NCI-H345 treated with DMSO at 0.1 percent for 48 hours (cell line): ENCODE measurements around the gene ZBTB18.

ENCODE experiments used
- DNase-seq: peaks from one replicate; lab custom pipeline; 2025; ENCODE audit not compliant: unreplicated experiment; lab: John Stamatoyannopoulos, UW

The ZBTB18 gene

DNA sequence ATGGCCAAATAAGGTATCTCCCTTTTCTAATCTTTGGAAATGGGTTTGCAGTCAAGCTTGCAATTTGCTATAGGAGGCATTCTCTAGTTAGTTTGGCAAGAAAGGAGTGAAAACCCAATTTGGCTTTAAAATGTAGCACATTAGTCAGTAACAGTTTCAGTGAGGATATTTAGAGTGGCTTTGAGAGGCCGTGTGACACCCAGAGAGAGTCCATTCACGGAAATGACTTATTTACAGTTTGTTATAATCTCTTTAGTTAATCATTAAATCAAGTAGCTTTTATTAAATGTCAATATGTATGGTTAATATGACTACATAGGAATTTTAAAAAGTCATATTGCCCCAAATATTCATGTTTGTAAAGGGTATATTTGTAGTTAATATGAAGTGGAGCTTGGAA lies 9.6 kb downstream of the ZBTB18 start:
- no peak for DNase-seq

DNA sequence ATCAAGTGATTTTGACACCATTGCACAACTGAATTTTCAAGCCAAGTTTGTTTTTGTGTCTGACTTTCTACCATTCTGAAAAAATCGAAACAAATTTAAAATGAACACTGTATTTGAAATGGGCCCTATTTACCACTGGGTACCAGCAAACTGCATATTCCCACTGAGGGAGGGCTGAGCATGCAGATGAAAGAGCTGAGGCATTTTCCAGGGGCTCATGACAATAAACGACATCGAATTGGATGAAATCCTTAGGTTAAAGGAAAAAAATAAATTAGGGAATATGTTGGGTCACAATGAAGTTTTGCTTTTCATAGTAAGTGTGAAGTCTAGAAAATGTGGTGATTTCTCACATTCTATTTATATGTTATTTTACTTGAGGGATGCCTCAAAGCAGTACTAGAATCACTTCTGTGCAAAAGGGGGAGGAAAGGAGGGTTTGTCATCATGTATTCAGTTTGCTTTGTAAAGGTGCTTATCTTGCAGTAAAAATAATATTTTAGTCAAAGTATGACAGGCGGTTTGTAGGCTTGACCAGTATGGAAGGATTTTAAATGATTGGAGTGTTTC lies 11.2 kb downstream of the ZBTB18 start:
- no peak for DNase-seq

DNA sequence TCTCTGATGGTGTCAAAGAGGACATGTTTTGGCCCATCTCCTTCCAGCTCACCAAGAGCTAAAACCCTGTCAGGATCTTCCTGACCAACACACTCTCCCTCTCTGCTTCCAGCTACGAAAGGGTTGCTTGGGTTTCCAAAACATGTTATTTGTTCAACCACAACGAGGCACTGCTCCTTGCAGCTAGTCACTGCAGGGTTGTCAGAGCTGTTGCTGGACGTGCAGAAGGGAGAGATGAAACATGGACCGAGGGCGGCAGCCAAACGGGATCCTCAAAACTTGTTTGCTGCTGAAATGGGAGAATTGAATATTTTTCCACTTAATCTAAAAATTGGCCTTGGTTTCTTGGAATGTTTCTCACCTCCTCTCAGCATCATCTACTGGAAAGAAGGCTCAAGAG lies 12.4 kb downstream of the ZBTB18 start:
- DNase-seq: no peak

DNA sequence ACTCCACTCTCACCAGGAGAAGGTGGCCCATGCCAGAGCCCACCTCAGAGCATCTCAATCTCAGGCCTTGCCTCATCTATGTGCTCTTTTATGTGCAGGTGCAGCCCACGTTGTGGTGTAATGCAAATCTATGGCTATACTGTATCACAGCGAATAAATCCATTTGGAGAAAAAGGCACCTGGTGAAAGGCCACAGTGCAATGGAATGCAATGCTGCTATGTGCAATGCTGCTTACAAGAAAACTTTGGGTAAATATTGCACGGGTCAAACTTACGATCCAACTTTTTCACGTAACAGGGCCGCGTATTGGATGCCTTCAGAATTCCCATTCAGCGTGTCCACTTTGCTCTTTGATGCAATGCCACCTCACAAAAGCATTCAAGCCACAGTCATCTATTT lies 13.5 kb downstream of the ZBTB18 start:
- DNase-seq: no peak

DNA sequence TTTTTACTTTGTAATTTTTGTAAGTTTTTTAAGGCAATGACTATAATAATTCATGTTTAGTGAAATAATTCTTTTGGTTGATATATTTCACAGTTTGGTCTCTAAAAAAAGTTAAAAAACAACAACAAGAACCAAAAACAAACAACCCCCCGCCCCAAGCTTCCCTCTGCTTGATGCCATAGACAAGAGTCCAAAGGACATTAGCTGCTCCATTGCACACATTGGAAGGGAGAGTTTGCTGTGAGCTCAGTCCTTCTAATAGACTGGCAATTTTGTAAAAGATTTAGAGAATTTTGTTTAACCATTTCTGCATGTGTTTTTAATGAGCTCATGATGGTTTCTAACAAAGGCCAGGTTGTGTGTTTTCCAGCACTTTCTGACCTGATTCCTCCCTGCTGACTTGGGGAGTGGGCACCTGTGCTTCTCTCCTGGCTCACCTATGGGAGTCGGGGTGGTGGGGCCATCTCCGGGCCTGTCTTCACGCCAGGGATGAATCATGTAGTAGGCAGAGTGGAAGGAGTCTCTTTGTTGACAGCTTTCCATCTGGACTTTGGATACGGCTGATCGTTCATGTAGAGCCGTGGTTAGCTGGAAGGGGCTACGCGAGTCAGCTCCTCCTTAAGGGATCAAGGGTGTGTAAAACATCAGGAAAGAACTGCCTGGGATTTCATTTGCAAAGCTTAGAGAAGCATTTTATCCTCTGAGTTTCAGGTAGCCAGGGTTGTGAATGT lies 14.1 kb downstream of the ZBTB18 start:
- DNase-seq: no peak

DNA sequence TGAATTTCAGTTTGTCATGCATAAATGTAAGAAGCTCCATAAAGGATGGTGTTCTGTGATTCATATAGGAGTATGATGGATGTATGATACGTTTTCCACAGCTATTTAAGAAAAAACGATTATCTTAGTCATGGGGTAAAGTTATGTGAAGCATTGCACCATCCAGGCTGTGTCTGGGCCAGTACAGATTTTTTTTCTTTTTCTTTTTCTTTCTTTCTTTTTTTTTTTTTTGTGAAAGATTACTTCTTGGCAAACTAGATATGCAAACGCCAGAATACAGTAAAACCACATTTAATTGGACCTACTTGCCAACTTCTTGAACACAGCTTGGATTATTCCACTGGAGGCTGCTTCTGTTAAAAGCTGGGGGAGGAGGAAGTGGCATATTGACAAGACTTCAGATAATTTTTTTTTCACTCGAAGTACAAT lies 14.9 kb downstream of the ZBTB18 start:
- DNase-seq: no peak

DNA sequence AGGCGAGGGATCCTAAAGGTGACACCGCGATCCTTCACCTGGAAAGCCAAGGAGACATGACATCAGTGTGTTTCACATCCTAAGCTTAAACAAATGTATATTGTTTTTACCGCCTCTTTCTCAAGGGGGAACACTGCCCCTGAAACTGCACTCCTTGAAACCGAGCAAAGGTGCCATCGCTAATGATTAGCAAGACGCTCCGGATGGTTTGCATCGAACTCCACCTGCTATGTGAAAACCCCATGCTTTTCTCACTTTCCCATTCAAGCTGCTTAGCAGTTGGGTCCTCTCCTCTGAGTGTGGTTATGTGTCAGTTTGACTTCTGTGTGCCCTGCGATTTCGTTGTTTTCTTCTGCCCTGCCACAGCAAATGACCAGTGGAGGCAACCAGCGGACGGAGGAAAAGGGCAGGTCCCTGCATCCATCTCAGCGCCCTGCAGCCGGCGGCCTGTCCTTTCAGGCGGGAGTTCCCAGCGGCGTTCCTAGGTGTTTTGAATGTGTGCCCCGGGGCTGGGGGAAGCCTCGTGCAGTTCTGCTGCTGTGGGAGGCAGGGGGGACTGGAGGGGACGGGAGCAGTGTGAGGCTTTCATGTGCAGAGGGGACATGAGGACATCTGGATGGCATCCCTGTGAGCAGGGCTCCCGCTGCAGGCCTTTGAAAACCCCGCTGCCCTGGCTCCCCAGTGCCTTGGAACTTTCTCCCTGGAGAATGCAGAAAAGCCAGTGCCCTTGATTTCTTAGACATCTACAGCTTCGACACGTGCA lies 16.1 kb downstream of the ZBTB18 start:
- no peak for DNase-seq

DNA sequence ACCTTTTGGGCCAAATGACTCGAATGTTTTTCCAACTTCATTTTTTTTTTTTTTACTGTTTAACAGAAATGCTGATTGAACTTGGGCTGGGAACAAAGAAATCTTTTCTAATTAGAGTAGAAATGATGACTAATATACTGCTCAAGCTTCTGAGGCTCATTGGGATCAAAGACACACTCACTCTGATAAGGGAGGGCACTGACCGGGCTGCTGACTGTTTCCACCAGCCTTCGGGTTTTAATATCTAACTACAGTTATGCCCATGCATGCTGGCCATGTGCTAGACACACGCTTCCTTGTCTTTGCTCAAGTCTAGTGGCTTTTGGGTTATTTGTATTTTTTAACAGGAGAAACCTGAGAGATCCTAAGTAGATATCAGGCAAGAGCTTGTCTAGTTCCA lies 16.8 kb downstream of the ZBTB18 start:
- no peak for DNase-seq

DNA sequence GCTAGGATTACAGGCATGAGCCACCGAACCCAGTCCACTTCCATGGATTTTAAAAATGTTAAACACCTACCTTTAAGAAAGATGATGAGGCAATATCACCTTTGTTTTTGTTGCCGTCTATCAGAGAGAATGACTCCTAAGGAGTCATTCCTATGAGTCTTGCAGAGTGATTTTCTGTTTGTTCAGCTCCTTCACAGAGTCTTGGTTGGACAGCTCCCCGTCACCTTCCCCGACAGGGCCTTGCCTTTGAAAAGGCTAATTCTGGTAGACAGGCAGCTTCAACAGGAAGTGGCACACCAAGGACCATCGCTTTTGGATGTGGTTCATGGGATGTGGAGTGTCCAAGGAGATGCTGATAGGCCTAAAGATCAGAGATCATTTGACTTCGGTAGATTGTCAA lies 17.5 kb downstream of the ZBTB18 start:
- no peak for DNase-seq

DNA sequence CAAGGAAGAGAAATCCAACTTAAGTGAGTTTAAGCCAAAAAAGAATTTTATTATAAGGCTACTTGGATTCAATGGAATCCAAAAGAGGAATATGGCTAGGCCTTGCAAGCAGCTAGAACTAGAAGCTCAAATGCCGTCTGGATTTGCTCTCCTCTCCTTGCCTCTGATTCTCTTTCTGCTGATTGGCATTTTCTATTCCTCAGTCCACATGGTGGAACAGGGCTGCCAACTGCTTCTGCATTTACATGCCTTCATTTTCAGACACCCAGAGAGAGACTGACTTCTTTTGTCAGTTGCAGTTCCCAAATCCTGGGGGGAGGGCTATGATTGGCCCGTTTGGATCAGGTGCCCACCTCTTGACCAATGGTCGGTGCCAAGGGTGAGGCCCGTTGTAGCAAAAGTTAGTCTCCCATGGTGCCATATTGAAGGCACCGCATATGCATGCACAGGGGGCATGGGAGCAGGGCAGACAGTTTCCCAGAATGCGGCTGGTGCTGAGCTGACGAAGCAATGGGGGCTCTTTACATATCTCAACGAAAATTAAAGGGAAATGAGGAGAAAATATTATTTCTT lies 18.3 kb downstream of the ZBTB18 start:
- DNase-seq: no peak

DNA sequence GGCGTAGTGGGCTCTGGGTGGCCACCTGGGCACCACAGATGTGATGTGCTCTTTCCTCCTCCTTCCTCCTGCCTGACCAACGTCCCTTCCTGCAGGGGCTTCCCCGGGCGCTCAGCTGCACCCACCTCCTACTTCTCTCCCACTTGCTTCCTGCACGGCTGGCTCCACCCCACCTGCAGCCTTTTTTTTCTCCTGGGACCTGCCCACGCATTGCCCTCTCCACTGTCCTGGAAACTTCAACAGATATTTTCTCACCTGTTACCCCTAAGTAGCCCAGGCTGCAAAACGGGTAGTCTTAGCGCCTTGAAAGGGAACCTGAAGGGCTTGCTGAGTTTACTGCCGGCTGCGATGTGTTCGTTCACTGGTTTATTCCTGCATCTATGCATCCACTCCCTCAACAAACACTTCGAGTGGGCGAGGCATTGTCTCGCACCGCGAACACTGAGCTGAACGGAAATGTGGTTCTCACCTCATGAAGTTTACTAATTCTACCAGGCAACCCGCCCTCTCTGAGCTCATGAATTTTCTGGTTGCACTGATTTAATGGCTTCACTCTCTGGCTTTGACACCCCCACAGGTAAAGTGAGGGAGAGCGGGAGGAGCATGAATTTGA lies 23.6 kb downstream of the ZBTB18 start:
- DNase-seq: no peak

DNA sequence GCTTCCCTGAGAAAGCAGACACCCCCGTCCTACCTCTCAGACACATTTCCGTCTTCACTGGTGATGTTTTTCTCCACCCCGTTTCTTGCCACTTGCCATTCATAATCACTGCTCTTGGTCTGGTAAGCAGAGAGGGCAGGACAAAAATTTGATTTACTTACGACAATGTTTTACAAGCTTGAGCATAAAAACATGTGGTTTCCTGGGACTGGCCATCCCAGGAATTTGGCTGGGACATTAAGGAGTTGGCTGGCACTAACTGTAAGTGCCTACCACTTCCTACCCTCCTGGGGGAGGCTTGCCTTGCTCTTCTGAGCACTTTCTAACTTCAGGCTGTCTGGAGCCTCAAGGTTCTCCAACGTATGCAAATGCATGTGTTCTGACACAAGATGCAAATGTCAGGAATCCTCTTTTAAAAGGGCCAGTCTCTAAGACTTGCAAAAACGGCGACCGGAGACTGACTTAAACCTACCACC lies 24.2 kb downstream of the ZBTB18 start:
- DNase-seq: no peak

DNA sequence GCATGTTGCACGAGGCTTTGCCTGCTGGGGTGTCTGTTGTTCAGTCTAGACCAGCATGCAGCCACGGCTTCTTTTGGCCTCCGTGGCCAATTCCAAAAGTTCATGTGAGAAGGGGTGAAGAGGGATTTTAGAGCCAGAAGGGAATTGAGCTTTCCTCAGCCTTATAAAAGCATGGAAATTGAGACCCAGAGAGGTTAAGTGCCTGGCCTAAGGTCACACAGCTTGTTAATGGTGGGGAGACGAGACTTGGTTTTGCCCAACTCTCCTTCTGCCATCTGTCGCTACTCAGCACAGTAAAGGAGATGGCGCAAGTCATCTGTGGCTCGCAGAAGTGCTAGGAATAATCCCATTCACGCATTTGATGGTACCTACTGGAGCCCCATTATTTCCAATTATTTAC lies 25.7 kb downstream of the ZBTB18 start:
- DNase-seq: no peak

DNA sequence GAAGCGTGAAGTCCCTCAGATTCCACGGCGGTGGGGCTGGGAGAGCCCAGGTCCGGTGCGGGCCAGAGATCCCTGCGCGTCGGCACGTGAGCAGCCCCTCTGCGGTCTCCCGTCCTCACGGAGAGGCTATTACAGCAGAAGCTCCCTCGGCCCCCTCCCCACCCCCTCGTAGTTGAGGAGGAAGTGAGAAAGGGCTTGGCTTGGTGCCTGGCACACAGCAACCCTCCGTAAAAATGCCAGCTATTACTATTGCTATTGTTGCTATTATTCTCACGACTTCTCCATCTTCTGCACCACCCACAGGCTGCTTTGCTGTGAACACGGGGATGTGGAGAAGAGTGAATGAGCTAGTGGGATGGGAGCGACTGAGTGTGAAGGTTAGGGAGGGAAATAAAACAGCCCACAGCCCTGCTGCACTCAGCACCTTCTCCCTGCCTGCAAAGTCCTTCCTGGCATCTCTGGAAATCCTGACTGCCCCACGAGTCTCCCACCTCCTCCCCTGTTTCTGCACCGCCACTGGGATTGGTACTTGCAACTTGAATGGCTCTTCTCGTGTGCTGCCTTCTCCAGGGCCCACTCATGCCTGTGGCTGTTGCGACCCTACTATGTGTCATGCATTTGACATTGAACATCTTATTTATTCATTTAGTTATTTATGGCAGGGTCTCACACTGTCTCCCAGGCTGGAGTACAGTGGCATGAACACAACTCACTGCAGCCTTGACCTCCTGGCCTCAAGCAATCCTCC lies 26.6 kb downstream of the ZBTB18 start:
- DNase-seq: no peak

DNA sequence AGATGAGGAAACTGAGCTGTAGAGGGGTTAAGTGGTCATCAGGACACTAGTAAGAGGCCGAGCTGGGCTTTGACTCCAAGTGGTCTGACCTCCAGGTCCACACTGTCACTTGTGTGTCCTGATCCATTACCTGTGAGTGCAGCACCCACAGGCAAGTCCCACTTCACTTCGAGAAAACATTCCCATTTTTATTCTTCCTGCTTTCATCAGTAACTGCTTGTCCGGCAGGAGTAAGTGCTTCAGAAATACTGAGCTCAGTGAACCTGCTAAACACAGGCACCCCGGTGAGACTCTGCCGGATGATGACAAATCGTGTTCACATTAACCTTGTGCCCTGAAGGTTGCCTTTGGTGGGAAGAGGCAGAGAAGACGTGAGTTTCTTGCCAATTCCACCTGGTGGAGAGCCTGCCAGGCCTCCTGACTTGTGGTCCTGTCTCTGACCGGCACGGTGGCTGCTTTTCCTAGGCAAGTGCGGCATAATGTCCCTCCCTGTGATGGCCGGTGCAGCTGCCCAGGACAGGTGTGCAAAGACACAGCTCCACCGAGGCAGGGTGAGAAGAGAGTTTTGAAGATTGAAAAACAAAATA lies 29.4 kb downstream of the ZBTB18 start:
- DNase-seq: no peak

DNA sequence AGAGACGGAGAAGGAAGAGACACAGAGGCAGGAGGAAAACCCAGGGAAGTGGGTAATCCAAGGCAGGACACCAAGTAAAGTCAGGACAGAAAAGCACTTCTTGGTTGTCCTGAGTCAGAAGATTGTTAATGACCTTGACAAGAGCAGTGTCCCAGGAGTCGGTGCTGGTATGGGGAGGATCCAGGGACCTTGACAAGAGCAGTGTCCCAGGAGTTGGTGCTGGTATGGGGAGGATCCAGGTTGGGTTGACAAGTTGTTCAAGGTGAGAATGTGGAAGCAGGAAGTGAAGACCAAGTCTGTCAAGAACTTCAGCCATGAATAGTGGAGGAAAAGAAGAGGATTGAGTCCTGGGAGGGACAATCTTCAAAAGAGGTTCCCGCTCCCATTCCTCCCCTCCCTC lies 31.9 kb downstream of the ZBTB18 start:
- no peak for DNase-seq

DNA sequence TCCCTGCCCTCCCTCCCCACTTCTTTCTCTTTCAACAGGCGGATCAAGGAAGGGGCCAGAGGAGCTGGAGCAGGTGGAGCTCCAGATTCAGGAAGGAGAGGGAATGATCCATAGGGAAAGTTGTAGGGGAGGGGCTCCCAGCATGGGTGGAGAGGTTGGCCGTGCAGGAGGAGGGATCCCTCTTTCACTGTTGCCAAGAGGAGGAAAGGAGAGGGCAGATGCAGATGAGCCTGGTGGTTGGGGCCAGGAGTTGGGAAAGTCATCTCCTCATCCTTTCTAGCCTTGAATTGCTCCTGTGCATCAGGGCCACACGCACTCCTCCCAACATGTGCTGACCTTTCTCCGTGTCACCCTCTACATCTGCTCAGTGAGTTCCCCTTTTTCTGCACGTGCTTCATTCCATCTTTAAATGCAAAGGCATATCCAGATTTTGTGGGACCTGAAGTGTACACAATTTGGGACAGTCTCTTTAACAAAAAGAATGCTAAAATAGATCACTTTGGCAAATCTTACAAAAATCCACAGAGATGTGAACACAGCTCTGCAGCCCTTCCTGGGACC lies 32.4 kb downstream of the ZBTB18 start:
- no peak for DNase-seq

DNA sequence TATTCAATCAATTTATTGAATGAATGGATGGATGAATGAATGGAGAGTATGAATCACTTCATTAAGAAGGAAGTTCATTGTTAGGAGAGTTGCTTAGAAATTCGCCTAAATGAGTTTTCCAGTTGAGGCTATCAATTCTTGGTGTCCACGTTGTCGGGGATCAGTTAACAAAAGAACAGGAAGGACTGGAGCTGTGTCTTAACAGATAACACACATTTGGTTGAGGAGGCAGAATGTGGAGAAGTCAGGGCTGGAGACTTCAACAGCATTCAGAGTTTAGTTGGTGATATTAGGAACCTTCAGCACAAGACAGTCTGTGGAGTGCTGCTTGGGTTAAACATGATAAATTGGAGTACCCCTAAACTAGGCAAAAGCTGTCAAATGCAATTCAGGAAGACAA lies 33.7 kb downstream of the ZBTB18 start:
- DNase-seq: no peak

DNA sequence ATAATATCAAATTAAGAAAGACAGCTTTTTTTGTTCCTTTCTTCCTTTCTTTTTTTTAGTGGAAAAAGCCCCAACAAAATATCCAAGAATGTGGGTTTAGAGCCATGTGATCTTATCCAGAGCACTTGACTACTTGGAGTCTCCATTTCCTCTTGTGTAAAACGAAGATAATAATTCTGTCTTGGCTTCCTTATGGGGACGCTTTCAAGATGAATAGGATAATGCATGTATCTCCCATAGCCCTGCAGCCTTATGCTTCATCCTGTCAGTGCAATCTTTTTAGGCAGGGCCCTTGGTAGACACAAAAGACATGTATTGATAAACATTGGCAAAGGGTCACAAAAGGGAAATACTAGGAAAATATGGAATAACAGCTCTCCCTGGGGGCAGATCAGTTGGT lies 34.8 kb downstream of the ZBTB18 start:
- DNase-seq: no peak

DNA sequence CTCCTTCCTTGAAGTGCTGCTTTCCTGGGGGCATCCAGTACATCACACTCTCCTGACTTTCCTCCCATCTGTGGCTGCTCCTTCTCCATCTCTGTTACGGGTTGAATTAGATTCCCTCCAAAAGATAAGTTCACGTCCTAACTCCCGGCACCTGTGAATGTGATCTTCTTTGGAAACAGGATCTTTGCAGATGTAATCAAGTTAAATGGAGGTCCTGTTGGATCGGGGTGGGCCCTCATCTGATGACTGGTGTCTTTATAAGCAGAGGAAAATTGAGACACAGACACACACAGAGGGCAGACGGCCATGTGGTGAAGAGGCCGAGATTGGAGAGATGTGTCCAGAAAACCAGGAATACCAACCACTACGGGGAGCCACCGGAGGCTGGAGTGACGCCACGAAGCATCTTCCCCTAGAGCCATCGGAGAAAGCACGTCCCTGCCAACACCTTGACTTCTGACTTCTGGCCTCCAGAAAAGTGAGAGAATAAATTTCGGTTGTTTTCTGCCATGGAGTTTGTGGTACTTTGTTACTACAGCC lies 36.0 kb downstream of the ZBTB18 start:
- no peak for DNase-seq
